ENCODE measurements around the gene OSBPL7. TPM values are rescaled to one million over a fixed set of nuclear protein-coding genes. Genes with fewer than 3 reads are reported as not detected.

OSBPL7 gene
- total and polyA plus RNA-seq, 2 donors (not counting 3 experiments of a cell fraction or from before 2014, with no cell fraction given), result 16.2 to 29.1 TPM

DNA sequence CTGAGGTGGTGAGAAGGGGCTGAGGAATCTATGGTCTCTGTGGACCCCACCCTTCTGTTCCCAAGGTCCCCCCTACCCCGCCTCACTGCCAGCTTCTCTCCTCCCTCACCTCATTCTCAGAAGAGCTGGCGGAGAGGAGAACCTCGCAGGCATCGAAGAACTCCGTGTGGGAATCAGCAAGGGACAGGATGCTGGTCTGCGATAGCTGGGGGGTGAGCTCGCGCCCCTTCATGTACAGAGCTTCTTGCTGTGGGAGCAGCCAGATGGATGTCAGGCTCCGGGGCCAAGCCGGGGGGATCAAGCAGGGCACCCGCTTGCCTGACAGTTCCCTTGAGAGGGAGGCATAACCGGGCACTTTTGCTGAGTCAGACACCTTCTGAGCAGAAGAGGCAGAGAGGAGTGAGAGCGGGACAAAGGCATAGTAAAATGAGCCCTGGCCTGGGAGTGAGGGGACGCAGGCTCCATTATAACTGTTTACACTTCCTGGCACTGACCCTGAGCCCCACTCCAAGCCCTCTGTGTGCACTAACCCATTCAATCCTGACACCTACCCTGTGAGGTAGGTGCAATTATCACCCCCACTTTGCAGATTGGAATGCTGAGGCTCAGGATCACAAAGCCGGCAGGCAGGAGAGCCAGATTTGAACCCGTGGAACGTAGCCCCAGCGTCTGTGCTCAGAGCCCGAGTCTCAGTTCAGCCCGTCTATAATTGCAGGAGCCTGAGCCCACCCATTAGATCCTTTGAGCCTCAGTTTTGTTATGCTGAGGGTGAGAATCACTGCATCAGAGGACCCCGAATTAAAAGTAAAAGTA lies 6.3 kb downstream of the OSBPL7 start:
- H3K4me1 ChIP-seq (ENCODE audit: control insufficient read depth, extremely low read depth, insufficient read depth, low read length), result peaks cover 6% of the 10 kb centered on the region
- no peaks in the 10 kb centered on the region for H3K9me3 ChIP-seq (replicated peaks; ENCODE audit: control insufficient read depth, insufficient read depth, low read length)
- H3K27me3 ChIP-seq (ENCODE audit: control insufficient read depth in 2 of 2, insufficient read depth in 2 of 2, low read length in 2 of 2), result no peaks in the 10 kb centered on the region
- no peaks in the 10 kb centered on the region for H3K9me1 ChIP-seq (replicated peaks; ENCODE audit: control insufficient read depth, extremely low read depth, insufficient read depth, low read length)
- dilution Hi-C loops (cut with MboI; ENCODE audit: extremely low pct_ligation_motif_present, low sequenced_read_pairs), result no loop called here
- CTCF ChIA-PET, result interaction anchor here (0.8 kb wide), 1 partner anchor 74 kb away, joined by 3 read pairs; no protein-coding TSS in a partner anchor
- peaks cover 3 to 54% of the 10 kb centered on the region in 2 experiments for H3K36me3 ChIP-seq (ENCODE audit: control insufficient read depth in 2 of 2, extremely low read depth in 1 of 2, insufficient read depth in 2 of 2, low read length in 2 of 2)
- H2AFZ ChIP-seq (ENCODE audit: low read depth, low read length), result no peak overlapping the region
- POLR2A ChIA-PET, result no interaction called here
- DNase-seq (ENCODE audit: low read depth, low spot score) (no peak), FAIRE-seq (no peak)
- H3K4me2 ChIP-seq (ENCODE audit: insufficient read depth, low read length), result no peak overlapping the region
- H3K4me3 ChIP-seq (replicated peaks in 1 of 3; ENCODE audit: insufficient read depth in 1 of 3, low read depth in 1 of 3, low read length in 3 of 3), result no peak overlapping the region
- H3K27ac ChIP-seq (ENCODE audit: insufficient read depth, low read depth, low read length), result no peak overlapping the region
- no peak overlapping the region for H3K9ac ChIP-seq (replicated peaks; ENCODE audit: extremely low read depth, insufficient read depth, low read length)
- intact Hi-C loops (cut with micrococcal nuclease), result no loop called here
- TF ChIP-seq, protein P1, sequence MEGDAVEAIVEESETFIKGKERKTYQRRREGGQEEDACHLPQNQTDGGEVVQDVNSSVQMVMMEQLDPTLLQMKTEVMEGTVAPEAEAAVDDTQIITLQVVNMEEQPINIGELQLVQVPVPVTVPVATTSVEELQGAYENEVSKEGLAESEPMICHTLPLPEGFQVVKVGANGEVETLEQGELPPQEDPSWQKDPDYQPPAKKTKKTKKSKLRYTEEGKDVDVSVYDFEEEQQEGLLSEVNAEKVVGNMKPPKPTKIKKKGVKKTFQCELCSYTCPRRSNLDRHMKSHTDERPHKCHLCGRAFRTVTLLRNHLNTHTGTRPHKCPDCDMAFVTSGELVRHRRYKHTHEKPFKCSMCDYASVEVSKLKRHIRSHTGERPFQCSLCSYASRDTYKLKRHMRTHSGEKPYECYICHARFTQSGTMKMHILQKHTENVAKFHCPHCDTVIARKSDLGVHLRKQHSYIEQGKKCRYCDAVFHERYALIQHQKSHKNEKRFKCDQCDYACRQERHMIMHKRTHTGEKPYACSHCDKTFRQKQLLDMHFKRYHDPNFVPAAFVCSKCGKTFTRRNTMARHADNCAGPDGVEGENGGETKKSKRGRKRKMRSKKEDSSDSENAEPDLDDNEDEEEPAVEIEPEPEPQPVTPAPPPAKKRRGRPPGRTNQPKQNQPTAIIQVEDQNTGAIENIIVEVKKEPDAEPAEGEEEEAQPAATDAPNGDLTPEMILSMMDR (IDR thresholded peaks at IDR 0.05; ENCODE audit: extremely low read depth in 1 of 2, insufficient read depth in 1 of 2, low read depth in 1 of 2, low read length in 2 of 2), result no peak
- TF ChIP-seq POLR2AphosphoS5 (IDR thresholded peaks at IDR 0.05; ENCODE audit: insufficient read depth, low read depth, low read length) (no peak), EZH2 (IDR thresholded peaks at IDR 0.05; ENCODE audit: borderline replicate concordance, low read depth, low read length, severe bottlenecking) (no peak), GATA2 (IDR thresholded peaks at IDR 0.05; ENCODE audit: insufficient read depth, insufficient read length, low read depth, low read length) (no peak), POLR2A (IDR thresholded peaks at IDR 0.05; ENCODE audit: low read depth, low read length) (no peak), JUN (IDR thresholded peaks at IDR 0.05; ENCODE audit: borderline replicate concordance, insufficient read depth, insufficient read length, low read depth) (no peak), MYC (IDR thresholded peaks at IDR 0.05; ENCODE audit: low read depth, low read length) (no peak), FOS (IDR thresholded peaks at IDR 0.05; ENCODE audit: borderline replicate concordance, insufficient read depth, low read length) (no peak)
- TF ChIP-seq, protein P2, sequence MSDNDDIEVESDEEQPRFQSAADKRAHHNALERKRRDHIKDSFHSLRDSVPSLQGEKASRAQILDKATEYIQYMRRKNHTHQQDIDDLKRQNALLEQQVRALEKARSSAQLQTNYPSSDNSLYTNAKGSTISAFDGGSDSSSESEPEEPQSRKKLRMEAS (IDR thresholded peaks at IDR 0.05; ENCODE audit: insufficient read depth, insufficient read length), result no peak
- BruUV-seq (replicated peaks), result no TSS peak
- no peaks in the 10 kb centered on the region for H4K20me1 ChIP-seq (replicated peaks; ENCODE audit: control insufficient read depth, extremely low read depth, insufficient read depth, low read length)
- no peaks in the 10 kb centered on the region for H3K79me2 ChIP-seq (ENCODE audit: control insufficient read depth, insufficient read depth, low read length)
